ENCODE measurements around the gene NPL.

GRCh38 chr1:182742780-182743179 lies 46.8 kb upstream of the NPL start:
- TF ChIP-seq POLR2AphosphoS5 (IDR thresholded peaks at IDR 0.05) (no peak), EP300 (IDR thresholded peaks at IDR 0.05) (no peak), POLR2A (IDR thresholded peaks at IDR 0.05) (no peak)
- TF ChIP-seq, protein P1, sequence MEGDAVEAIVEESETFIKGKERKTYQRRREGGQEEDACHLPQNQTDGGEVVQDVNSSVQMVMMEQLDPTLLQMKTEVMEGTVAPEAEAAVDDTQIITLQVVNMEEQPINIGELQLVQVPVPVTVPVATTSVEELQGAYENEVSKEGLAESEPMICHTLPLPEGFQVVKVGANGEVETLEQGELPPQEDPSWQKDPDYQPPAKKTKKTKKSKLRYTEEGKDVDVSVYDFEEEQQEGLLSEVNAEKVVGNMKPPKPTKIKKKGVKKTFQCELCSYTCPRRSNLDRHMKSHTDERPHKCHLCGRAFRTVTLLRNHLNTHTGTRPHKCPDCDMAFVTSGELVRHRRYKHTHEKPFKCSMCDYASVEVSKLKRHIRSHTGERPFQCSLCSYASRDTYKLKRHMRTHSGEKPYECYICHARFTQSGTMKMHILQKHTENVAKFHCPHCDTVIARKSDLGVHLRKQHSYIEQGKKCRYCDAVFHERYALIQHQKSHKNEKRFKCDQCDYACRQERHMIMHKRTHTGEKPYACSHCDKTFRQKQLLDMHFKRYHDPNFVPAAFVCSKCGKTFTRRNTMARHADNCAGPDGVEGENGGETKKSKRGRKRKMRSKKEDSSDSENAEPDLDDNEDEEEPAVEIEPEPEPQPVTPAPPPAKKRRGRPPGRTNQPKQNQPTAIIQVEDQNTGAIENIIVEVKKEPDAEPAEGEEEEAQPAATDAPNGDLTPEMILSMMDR (IDR thresholded peaks at IDR 0.05) = no peak
